OCI-LY7 (cell line): ENCODE measurements around the gene STOML3.

Experiments
- EZH2phosphoT487 ChIP-seq: fragments of 200-600 bp; sonication (generic); IDR thresholded peaks from 2 replicates; pipeline ENCODE4 v1.6.1; 2018; ENCODE audit warnings: low read depth, borderline replicate concordance, mild to moderate bottlenecking, mixed run types, antibody characterized with exemption, low read length, moderate library complexity, mixed read lengths
- TF ChIP-seq, protein P1 (sequence below): fragments of 200-600 bp; sonication (generic); conservative IDR thresholded peaks from 2 replicates; pipeline ENCODE4 v1.5.1; 2014; ENCODE audit warnings: mild to moderate bottlenecking, antibody characterized with exemption, low read length, moderate library complexity, mixed read lengths

- TF ChIP-seq, protein P1, sequence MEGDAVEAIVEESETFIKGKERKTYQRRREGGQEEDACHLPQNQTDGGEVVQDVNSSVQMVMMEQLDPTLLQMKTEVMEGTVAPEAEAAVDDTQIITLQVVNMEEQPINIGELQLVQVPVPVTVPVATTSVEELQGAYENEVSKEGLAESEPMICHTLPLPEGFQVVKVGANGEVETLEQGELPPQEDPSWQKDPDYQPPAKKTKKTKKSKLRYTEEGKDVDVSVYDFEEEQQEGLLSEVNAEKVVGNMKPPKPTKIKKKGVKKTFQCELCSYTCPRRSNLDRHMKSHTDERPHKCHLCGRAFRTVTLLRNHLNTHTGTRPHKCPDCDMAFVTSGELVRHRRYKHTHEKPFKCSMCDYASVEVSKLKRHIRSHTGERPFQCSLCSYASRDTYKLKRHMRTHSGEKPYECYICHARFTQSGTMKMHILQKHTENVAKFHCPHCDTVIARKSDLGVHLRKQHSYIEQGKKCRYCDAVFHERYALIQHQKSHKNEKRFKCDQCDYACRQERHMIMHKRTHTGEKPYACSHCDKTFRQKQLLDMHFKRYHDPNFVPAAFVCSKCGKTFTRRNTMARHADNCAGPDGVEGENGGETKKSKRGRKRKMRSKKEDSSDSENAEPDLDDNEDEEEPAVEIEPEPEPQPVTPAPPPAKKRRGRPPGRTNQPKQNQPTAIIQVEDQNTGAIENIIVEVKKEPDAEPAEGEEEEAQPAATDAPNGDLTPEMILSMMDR, result no peak
- no peak for TF ChIP-seq EZH2phosphoT487
These were observed 43.6 kb downstream of the STOML3 start for GRCh38 chr13:38947054-38947453.
